Stimulated activated CD4-positive, alpha-beta T cell treated with anti-CD3 and anti-CD28 coated beads, Interleukin-4, amount 100 ng/mL, for 48 hours (primary cell): ENCODE data around the gene CROT.
A peak's percentile ranks its signal among the peaks of the same experiment; 100 is the strongest.
"Not testable (repeated sequence)": the region's sequence is repeated elsewhere in the genome, so short reads cannot be mapped to it uniquely, and the experiment has no call there.

Experiments used
- DNase-seq, 2 donors: peaks; one replicate each; pipeline ENCODE4 v3.0.0-alpha.2; 2020; ENCODE audit warnings: low read depth in 2 of 2

Gene CROT, protein sequence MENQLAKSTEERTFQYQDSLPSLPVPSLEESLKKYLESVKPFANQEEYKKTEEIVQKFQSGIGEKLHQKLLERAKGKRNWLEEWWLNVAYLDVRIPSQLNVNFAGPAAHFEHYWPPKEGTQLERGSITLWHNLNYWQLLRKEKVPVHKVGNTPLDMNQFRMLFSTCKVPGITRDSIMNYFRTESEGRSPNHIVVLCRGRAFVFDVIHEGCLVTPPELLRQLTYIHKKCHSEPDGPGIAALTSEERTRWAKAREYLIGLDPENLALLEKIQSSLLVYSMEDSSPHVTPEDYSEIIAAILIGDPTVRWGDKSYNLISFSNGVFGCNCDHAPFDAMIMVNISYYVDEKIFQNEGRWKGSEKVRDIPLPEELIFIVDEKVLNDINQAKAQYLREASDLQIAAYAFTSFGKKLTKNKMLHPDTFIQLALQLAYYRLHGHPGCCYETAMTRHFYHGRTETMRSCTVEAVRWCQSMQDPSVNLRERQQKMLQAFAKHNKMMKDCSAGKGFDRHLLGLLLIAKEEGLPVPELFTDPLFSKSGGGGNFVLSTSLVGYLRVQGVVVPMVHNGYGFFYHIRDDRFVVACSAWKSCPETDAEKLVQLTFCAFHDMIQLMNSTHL

DNA sequence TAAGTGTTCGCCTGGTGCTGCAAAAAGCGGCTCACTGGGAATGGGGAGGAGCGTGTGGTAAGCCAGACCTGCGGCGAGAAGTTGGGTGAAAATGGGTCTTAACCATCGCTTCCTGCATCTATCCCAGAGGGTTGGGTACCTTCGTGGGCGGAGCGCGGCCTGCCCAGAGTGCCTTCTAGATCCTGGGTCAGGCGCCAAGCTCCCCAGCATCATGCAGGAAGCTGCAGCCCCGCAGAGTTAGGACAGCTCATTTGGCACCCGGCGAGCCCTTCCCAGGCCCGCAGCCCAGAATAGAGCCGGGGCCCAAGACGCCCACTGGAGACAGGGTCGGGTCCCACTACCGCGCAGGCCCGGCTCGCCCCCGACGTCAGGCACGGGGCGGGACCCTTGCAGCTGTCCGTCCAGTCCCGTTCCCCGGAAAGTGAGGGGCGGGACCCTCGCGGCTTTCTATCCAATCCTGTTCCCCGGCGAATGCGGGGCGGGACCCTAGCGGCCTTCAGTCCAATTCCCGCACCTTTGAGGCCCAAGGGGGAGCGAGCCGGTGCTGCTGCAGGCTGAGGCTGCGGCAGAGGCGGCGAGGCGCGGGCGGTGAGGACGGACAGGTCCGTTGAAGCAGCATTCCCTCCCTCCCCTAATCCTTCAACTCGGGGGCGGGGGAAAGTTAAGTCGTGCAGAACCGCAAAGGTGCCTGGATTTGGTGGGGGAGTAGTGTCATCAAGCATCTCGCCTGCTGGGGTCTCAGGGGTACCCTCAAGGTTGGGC, at the start of gene CROT:
CROT (plus strand) TSS at position 499 of the 762 bp plus-strand sequence. CDS start 3,405 bp downstream, outside the sequence.
- DNase-seq, result peak; percentile 87 to 95

DNA sequence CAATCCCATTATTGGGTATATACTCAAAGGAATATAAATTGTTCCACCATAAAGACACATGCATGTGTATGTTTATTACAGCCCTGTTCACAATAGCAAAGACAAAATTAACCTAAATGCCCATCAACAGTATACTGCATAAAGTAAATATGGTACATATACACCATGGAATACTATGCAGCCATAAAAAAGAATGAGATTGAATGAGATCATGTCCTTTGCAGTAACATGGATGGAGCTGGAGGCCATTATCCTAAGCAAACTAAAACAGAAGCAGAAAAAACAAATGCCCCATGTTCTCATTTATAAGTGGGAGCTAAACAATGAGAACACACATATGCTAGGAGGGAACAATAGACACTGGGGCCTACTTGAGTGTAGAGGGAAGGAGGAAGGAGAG, 44.7 kb upstream of the CROT start:
- DNase-seq, result no peak

DNA sequence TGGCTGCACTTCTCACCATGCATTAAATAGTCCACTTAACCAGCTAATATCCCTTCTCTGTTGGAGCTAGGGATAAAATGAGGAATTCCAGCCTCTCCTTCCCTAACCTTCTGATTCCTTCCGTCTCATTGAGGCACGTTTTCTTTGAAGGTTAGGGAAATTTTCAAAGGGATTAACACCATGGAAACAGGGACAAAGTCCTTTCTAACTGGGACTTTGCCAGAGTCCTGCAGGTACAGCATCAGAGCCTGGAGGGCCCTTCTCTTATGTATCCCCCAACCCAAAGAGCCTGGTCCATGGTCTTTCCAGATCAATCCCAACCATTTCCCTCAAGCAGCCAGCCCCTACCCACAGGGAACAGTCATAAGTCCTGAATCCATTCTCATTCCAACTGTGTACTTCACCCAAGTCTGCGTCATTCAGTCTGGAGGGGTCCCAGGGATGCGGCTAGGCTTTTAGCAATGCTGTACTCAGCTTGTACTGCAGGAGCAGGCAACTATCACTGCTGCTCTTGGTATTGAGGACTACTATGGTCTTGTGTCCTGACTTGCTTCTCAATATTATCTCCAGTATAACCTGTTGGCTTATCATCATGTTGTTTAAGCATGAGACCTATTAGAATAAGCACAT, 34.6 kb upstream of the CROT start:
- no peak for DNase-seq

DNA sequence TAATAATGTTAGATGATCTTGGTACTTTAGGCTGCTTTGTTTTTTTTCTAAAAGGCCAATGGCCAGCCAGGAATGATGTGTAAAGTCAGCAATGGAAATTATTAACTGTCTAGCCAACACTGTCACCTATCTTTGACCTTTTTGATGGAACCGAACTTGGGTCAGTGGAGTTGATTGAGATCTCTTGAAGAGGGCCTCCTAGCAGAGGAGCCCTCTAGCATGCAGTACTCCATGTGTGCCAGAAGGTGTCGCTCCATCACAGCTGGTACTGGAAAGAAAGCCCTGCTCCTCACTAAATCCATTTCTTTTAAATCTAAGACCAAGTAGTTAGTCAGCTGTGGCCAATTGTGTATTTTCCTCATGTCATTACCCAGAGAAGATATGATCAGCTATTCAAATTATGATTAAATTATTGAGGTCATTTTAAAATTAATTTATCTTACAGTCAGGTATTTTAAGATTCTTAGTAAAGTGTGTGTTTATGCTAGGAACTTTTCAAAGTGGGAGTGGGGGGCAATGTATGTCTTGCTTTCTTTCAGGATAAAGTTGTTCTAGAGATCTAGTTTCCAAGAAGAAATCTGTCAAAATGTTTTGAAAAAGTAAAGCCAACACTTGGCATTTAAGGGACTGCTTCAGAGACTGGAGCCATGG, 33.1 kb upstream of the CROT start:
- peak; percentile 35 to 47 for DNase-seq

DNA sequence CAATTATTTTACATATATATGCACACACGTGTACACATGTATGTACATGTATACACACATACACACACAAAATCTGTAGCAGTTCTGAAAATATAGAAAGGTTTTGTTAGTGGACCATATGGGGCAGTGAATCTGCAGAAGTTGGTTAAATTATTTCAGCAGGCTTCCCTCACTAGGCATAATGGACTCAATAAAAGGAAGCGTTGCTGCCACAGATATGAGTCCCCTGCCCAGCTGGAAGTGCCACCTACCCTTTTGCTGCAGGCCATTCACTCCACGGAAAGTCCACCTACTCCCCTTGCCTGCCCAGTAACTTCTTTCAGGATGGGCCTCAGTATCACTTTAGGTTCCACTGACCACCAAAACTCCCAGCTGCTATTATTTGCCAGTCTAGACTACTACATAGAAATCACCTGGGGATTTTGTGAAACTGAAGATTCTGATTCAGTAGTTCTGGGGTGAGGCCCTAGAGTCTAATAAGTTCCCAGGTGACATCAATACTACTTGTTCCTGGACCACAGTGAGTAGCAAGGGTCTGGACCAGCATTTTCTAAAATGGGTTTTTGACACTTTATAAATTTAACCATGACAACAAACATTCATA, 29.3 kb upstream of the CROT start:
- no peak for DNase-seq

DNA sequence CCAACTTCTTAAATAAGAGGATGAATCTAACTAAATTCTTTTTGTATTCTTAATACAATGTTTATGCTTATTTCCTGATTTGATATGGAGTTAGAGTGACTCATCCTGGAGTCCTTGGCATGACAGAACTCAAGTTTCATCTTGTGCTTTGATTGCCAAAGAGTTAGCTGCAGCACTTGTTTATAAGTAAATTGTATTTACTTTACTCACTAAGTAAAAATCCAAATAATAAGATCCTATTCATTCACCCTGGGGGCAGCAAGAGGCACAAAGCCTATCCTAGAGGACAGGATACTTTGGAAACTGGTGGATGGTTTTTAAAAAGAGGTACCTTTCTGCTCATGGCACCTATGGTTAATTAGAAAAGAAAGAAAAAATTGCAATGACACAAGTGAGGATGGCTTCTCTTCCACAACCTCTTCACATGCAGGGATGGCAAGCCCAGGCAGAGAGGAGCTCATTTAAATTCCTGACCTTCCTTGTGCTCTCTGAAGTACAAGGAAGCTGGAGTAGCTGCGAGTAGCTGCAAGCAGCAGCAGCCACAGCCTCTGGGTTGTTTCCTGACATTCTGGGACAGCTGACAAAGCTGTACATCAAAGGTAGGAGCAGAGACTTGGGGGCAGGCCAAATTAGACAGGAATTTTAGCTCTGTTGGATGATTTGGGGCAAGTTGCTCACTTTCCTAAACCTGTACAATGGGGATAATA, 28.5 kb upstream of the CROT start:
- no peak for DNase-seq

DNA sequence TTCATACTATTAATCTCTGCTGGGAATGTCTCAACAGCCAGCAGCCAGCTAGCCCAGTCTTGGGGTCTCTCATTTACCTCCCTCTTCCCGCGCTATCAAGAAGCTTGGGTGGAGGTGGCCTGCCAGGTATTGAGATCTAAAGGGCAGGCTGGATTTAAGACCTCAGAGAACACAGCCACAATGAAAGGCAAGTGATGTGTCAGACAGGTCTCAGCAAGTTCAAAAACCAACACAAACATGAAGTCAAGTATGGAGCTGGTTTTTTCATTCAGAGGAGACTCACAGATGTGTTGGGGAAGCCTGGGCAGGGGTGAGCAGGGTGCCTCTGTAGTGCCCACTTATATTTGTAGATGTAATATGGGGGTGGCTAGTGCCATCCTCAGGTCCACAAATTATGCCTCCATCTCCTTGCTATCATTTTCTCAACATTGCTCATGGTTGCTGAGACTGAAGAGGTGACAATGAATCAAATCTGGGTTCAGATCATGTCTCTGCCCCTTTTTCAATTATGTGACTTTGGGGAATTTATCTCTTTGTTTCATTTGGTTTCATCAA, 27.7 kb upstream of the CROT start:
- DNase-seq, result no peak

DNA sequence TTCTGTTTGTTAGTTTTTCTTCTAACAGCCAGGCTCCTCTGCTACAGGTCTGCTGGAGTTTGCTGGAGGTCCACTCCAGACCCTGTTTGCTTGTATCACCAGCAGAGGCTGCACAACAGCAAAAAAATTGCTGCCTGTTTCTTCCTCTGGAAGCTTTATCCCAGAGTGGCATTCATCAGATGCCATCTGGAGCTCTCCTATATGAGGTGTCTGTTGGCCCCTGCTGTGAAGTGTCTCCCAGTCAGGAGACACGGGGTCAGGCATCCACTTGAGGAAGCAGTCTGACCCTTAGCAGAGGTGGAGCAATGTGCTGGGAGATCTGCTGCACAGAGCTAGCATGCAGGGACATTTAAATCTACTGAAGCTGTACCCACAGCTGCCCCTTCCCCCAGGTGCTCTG, 26.7 kb upstream of the CROT start:
- DNase-seq, result no peak

DNA sequence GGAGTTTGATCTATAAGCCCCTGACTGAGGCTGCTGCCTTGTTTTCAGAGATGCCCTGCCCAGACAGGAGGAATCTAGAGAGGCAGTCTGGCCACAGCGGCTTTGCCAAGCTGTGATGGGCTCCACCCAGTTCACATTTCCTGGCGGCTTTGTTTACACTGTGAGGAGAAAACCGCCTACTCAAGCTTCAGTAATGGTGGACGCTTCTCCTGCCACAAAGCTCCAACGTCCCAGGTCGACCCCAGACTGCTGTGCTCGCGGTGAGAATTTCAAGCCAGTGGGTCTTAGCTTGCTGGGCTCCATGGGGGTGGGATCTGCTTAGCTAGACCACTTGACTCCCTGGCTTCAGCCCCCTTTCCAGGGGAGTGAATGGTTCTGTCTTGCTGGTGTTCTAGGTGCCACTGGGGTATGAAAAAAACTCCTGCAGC, 26.3 kb upstream of the CROT start:
- DNase-seq, result not testable (repeated sequence)

DNA sequence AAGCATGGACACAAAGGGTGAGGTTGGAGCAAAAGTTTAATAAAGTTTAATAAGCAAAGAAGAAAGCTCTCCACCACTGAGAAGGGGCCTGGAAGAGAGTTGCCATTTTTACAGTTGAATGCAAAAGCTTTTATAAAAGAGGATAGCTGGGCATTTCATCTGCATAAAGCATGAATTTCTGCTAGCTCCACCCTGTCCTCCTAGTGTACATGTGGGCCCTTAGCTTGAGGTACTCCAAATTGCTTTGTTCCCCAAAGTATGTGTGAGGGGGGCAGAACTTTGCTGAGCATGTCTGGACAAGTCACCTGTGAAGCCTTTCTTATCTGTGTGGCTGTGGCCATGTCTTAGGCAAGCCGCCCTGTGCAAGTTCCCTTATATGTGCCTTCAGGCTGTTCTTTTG, 22.6 kb upstream of the CROT start:
- no peak for DNase-seq

DNA sequence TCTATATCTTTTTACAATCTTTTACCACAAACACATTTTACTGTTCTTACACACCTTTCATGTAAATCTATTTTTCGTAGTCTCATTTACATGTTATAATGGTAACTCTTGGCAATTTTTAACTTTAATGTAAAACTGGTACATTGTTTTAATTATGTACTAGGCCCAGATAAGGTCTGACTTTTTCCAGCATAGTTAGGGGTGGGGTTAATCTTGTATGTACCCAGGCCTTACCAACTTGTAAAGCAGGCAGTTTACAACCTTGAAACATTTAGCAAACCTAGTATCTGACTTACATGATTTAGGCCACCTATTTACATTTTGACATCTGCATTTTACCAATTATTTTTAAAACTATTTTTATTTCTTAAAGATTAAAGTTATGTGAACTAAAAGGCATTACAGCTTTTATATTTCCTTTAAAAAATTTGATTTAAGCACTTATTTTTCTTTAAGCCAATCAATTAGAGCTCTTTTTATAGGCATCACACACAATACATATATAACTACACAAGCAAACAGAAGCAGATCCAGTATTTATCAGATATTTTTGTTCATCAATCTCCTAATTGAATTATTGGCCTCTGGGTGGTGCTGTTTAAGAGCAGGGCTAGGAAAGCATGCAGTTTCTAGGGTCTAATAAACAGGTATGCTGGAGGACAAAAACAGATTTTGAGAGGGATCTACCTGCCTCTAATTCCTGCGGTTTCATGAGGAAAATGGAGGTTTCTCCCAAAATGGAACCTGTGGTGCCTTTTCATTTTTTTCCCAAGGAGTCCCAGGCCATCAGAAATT, 19.7 kb upstream of the CROT start:
- DNase-seq, result no peak

DNA sequence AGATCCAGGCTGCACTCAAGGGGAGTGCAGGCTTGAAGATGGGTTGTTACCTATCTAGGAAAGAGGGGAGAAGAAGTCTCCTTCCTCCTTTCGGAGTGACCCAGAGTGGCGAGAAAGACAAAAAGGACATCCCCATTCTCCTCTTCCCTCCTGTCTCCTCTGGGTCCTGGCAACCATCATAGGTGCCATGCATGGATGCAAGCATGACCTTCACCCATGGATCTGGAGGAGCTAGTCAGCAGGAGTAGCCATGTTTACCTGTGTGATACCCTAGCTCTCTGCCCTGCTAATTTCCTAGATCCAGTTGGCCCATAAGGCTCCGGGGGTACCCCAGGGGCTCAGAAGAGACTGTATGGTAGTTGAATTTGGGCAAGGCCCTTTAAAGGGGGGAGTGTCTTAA, 17.2 kb upstream of the CROT start:
- no peak for DNase-seq

DNA sequence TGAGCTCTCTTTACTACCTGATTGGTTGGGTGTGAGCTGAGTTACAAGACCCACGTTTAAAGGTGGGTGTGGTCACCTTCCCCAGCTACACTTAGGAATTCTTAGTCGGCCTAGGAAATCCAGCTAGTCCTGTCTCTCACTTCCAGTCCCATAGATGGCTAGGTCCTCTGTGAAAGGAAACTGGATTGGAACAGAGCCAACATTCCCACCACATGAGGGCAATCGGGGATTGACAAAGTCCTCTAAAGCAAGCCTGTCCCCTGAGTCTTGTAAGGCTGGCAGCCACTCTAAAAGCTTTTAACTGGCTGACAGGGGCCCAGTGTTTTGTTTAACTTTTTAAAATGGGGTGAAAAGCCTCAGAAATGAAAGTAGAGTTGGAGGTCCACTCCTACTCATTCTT, 15.1 kb upstream of the CROT start:
- DNase-seq, result no peak

DNA sequence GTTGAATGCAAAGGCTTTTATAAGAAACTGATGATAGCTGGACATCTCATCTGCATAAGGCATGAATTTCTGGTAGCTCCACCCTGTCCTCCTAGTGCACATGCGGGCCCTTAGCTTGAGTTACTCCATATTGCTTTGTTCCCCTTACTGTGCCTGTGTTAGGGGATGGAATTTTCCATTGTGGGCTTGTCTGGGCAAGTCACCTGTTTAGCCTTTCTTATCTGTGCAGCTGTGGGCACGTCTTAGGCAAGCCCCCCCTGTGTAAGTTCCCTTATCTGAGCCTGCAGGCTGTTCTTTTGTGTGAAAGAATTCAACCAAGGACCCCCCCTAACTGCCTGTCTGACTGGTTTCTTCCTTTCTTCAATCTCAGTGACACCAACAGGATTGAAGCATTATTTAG, 14.5 kb upstream of the CROT start:
- no peak for DNase-seq

DNA sequence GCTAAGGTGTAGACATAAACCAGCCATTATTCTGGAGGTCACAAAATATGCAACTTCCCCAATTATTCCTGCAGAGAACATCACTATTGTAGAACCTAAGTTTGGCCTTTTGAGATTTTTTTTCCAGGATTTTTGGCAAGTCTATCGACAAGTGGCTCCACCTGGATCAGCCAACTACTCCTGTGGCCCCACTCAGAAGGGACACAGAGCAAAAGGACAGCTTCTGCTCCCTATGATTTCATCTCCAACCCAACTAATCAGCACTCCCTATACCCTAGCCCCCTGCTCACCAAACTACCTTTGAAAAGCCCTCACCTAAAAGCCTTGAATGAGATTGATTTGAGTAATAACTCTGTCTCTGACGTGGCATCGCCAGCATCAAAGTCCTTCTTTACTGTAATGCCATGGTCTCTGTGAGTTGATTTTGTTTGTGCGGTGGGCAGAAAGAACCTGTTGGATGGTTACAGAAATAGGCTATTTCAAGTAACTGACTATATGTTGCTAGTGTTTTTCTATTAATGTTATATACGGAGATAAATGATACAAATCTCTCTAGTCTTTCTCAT, 13.7 kb upstream of the CROT start:
- no peak for DNase-seq

DNA sequence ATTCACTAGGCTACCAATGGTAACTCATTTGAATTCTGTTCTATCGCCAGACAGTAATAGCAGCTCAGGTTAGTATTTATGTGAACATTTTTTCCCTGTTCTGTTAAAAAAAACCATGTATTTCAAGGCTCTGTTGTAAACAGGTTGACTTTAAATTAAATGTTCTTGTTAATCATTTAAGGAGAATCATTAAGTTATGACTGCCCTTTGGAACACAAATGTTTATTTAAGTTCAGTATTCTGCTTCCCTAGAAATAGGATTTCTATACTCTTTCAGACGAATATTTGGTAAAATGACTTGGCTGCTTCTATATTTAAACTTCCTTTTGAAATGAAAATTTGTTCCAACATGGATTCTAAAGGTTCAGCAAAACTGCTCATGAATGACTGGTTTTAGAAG, 13.1 kb upstream of the CROT start:
- no peak for DNase-seq

DNA sequence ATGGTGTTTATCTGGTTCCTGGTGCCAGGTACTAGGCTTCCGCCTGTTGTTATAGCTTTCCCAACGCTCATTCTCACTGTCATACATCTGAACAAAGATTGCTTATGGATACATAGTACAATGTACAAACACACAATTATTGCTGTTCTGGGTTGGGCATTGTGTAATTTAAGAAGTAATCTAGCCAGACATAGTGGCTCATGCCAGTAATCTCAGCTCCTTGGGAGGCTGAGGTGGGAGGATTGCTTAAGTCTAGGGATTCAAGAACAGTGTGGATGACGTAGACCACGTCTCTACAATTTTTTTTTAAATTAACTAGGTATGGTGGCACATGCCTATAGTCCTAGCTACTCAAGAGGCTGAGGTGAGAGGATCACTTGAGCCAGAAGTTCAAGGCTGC, 9.3 kb upstream of the CROT start:
- DNase-seq, result no peak

DNA sequence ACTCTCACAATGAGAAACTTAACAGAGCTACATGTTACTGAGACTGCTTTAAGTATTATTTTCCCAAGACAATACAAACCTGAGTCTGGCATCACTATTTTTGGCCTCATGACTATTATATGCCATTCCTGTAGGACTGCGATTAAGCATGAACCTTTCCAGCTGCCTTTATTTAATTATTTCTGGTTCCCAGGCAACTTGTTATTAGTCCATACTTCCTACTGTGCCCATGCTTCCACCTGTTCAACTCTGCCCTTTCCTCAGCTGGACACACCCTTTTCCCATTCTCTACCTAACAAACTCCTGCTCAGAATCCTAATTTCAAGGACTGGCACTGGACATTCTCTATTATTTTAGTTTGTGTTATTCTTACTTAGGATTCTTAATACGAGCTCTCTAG, 8.1 kb upstream of the CROT start:
- no peak for DNase-seq

DNA sequence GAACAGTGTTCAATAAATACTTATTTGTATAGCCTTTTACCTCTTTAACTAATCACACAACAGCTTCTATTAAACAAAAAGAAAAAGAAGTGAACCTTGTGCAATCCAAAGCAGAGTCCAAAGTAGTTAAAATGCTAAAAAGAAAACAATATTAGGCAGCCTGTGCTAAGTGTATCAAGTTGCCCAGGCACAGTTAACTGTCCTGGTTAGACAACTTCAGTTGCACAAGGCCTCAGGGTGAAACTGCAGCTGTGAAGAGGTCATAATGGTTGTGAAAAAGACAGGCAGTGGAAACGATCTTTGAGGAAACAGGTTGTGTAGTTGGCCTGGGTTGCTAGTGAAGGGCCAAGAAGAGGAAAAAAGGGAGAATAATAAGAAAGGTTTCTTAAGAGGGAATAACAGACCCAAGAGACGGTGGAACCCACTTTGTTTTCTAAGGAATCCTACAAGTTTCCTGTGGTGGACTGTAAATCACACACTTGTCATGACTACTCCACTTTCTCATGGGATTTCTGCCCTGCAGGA, 6.0 kb upstream of the CROT start:
- DNase-seq, result no peak
